Mesenchymal stem cell (in vitro differentiated cells and primary cell): Measurements from ENCODE around the gene VDAC2. TPM values are rescaled to one million over a fixed set of nuclear protein-coding genes. Genes with fewer than 3 reads are reported as not detected.

Experiments
- DNase-seq: peaks from one replicate; pipeline ENCODE4 v3.0.0-alpha.2; 2013
- H2AFZ ChIP-seq: one replicate; pipeline ENCODE4 v1.6.1; 2013; ENCODE audit warnings: low read depth, mild to moderate bottlenecking, control low read depth, inconsistent platforms, low read length, moderate library complexity
- H2AK5ac ChIP-seq: 2 replicates; pipeline ENCODE4 v1.6.1; 2013; ENCODE audit warnings: low read length, moderate library complexity, mild to moderate bottlenecking, inconsistent platforms; ENCODE audit not compliant: severe bottlenecking
- H2BK120ac ChIP-seq: one replicate; pipeline ENCODE4 v1.6.1; 2013; ENCODE audit warnings: low read depth, mild to moderate bottlenecking, inconsistent platforms, low read length, moderate library complexity
- H2BK12ac ChIP-seq, 2 experiments: one replicate each; pipeline ENCODE4 v1.6.1; 2013; ENCODE audit warnings: inconsistent platforms in 2 of 2, low read length in 2 of 2, mild to moderate bottlenecking in 2 of 2, moderate library complexity in 2 of 2, control low read depth in 1 of 2
- H2BK15ac ChIP-seq: one replicate; pipeline ENCODE4 v1.6.1; 2013; ENCODE audit warnings: mild to moderate bottlenecking, low read depth, inconsistent platforms; ENCODE audit not compliant: poor library complexity, severe bottlenecking
- H2BK5ac ChIP-seq: 2 replicates; pipeline ENCODE4 v1.6.1; 2013; ENCODE audit warnings: low read depth, mild to moderate bottlenecking, low read length, control low read depth, inconsistent platforms; ENCODE audit not compliant: poor library complexity, severe bottlenecking
- H3K14ac ChIP-seq, 2 experiments: one replicate each; pipeline ENCODE4 v1.6.1; 2013; ENCODE audit warnings: inconsistent platforms in 2 of 2, low read length in 2 of 2, control low read depth in 1 of 2, mild to moderate bottlenecking in 1 of 2, moderate library complexity in 1 of 2
- H3K18ac ChIP-seq, 2 experiments: one replicate each; pipeline ENCODE4 v1.6.1; 2013; ENCODE audit warnings: inconsistent platforms in 2 of 2, low read length in 2 of 2, control low read depth in 1 of 2, low read depth in 1 of 2, mild to moderate bottlenecking in 1 of 2
- H3K23ac ChIP-seq, 2 experiments: one replicate each; pipeline ENCODE4 v1.6.1; 2013; ENCODE audit warnings: inconsistent platforms in 2 of 2, low read length in 2 of 2, mild to moderate bottlenecking in 2 of 2, moderate library complexity in 2 of 2, control low read depth in 1 of 2
- H3K27ac ChIP-seq: 2 replicates; pipeline ENCODE4 v1.5.1; 2013; ENCODE audit warnings: mild to moderate bottlenecking, moderate library complexity, low read length, control low read depth, inconsistent platforms; ENCODE audit not compliant: poor library complexity, severe bottlenecking
- H3K27me3 ChIP-seq, 2 experiments: 2 replicates each; pipeline versions ENCODE4 v1.6.1 to v1.7.0; 2013; ENCODE audit warnings: low read length in 2 of 2, mild to moderate bottlenecking in 2 of 2, moderate library complexity in 2 of 2, control low read depth in 1 of 2, inconsistent platforms in 1 of 2; ENCODE audit not compliant: control insufficient read depth in 1 of 2, insufficient read depth in 1 of 2
- H3K36me3 ChIP-seq, 2 experiments: 2 replicates each; pipeline versions ENCODE4 v1.6.1 to v1.7.0; 2013; ENCODE audit warnings: low read length in 2 of 2, control low read depth in 1 of 2, inconsistent platforms in 1 of 2, low read depth in 1 of 2, mild to moderate bottlenecking in 1 of 2; ENCODE audit not compliant: insufficient read depth in 2 of 2, control insufficient read depth in 1 of 2
- H3K4ac ChIP-seq, 2 experiments: one replicate each; pipeline ENCODE4 v1.6.1; 2013; ENCODE audit warnings: inconsistent platforms in 2 of 2, low read length in 2 of 2, mild to moderate bottlenecking in 2 of 2, moderate library complexity in 2 of 2, control low read depth in 1 of 2, low read depth in 1 of 2
- H3K4me1 ChIP-seq: 2 replicates; pipeline ENCODE4 v1.6.1; 2013; ENCODE audit warnings: low read depth, low read length, control low read depth; ENCODE audit not compliant: control insufficient read depth, insufficient read depth
- H3K4me2 ChIP-seq: 2 replicates; pipeline ENCODE4 v1.6.1; 2013; ENCODE audit warnings: low read length, mild to moderate bottlenecking, inconsistent platforms; ENCODE audit not compliant: poor library complexity, severe bottlenecking
- H3K4me3 ChIP-seq, 2 experiments: 2 replicates each; pipeline versions ENCODE4 v1.5.1 to v1.7.0; 2013; ENCODE audit warnings: low read length in 2 of 2, mild to moderate bottlenecking in 2 of 2, control low read depth in 1 of 2, low read depth in 1 of 2; ENCODE audit not compliant: insufficient read depth in 1 of 2
- H3K79me1 ChIP-seq: replicated peaks from 2 replicates; pipeline ENCODE4 v1.6.1; 2013; ENCODE audit warnings: mild to moderate bottlenecking, control low read depth, low read length, inconsistent platforms; ENCODE audit not compliant: poor library complexity, severe bottlenecking
- H3K9ac ChIP-seq: 2 replicates; pipeline ENCODE4 v1.7.0; 2013; ENCODE audit warnings: mild to moderate bottlenecking, low read length, moderate library complexity
- H3K9me3 ChIP-seq: 2 replicates; pipeline ENCODE4 v1.7.0; 2013; ENCODE audit warnings: mild to moderate bottlenecking, low read length; ENCODE audit not compliant: control insufficient read depth
- H4K8ac ChIP-seq: one replicate; pipeline ENCODE4 v1.6.1; 2013; ENCODE audit warnings: inconsistent platforms, mild to moderate bottlenecking, low read length, moderate library complexity
- H4K91ac ChIP-seq: one replicate; pipeline ENCODE4 v1.6.1; 2013; ENCODE audit warnings: mild to moderate bottlenecking, low read length, inconsistent platforms
- WGBS: methylation state at CpG from one replicate; pipeline ENCODE4 v1.1.7; 2013; ENCODE audit warnings: mixed read lengths; 5-methylcytosine and 5-hydroxymethylcytosine counted together
- polyA plus RNA-seq, 2 experiments: library from polyadenylated mRNA; stranded (reverse); fragments of 200-250 nt; gene quantifications; one replicate each; pipeline ENCODE4 v1.2.3, GENCODE V29; 2013

VDAC2 gene
- 152 TPM for polyA plus RNA-seq (2013, experiment 1 of 2)
- polyA plus RNA-seq (2013, experiment 2 of 2): 153 TPM

- H3K4me3 ChIP-seq: peak within 1 kb of the TSS; percentile 97 to 98
- H4K8ac ChIP-seq: peak within 1 kb of the TSS; percentile 100
- H2BK12ac ChIP-seq: peak within 1 kb of the TSS; percentile 92 to 100
- no peaks in the 10 kb centered on the region for H3K79me1 ChIP-seq
- peak within 1 kb of the TSS; percentile 100 for H2BK5ac ChIP-seq
- peak within 1 kb of the TSS; percentile 85 for H2AFZ ChIP-seq
- H3K36me3 ChIP-seq: peaks cover 15 to 37% of the 10 kb centered on the region in 2 experiments
- DNase-seq: peak; percentile 86
- H3K27ac ChIP-seq: peak within 1 kb of the TSS; percentile 98
- under 1% methylated on average over 79 of the region's 80 CpGs for WGBS
- peak within 1 kb of the TSS; percentile 57 to 99 for H3K14ac ChIP-seq
- H3K4me1 ChIP-seq: peaks cover 14% of the 10 kb centered on the region
- no peaks in the 10 kb centered on the region for H3K9me3 ChIP-seq
- H2AK5ac ChIP-seq: peak within 1 kb of the TSS; percentile 94
- H3K18ac ChIP-seq: peak within 1 kb of the TSS; percentile 100
- peak within 1 kb of the TSS; percentile 100 for H2BK15ac ChIP-seq
- H3K4me2 ChIP-seq: peak within 1 kb of the TSS; percentile 95
- H3K27me3 ChIP-seq: no peaks in the 10 kb centered on the region
- peak within 1 kb of the TSS; percentile 100 for H3K9ac ChIP-seq
- peak within 1 kb of the TSS; percentile 100 for H4K91ac ChIP-seq
- H3K23ac ChIP-seq: peak within 1 kb of the TSS; percentile 64 to 71
- H3K4ac ChIP-seq: peak within 1 kb of the TSS; percentile 99 to 100
- H2BK120ac ChIP-seq: peak within 1 kb of the TSS; percentile 100
These were observed at the start of gene VDAC2 for GRCh38 chr10:75210282-75211006. VDAC2 (plus strand) TSS chr10:75210796; CDS start chr10:75211159, 363 bp downstream.

- no peak overlapping the region for H2BK120ac ChIP-seq
- no peaks in the 10 kb centered on the region for H3K9me3 ChIP-seq
- H3K4me3 ChIP-seq: no peak overlapping the region
- H2AK5ac ChIP-seq: no peak overlapping the region
- no peak overlapping the region for H3K27ac ChIP-seq
- no peak overlapping the region for H2BK12ac ChIP-seq
- H2AFZ ChIP-seq: no peak overlapping the region
- no peak overlapping the region for H4K91ac ChIP-seq
- H3K4me1 ChIP-seq: no peaks in the 10 kb centered on the region
- no peak overlapping the region for H2BK5ac ChIP-seq
- H2BK15ac ChIP-seq: no peak overlapping the region
- WGBS: no CpG with 5 or more reads among the region's 2 CpGs
- no peak overlapping the region for H3K18ac ChIP-seq
- no peak overlapping the region for H3K9ac ChIP-seq
- H3K27me3 ChIP-seq: no peaks in the 10 kb centered on the region
- no peak overlapping the region for H3K4ac ChIP-seq
- peaks cover 30% of the 10 kb centered on the region for H3K79me1 ChIP-seq
- H3K36me3 ChIP-seq: peaks cover 5 to 40% of the 10 kb centered on the region in 2 experiments
- DNase-seq: no peak
- H3K14ac ChIP-seq: no peak overlapping the region
- H3K4me2 ChIP-seq: no peak overlapping the region
- H4K8ac ChIP-seq: no peak overlapping the region
- no peak overlapping the region for H3K23ac ChIP-seq
These were observed 44.6 kb upstream of the VDAC2 start for GRCh38 chr10:75165684-75166622.

- Histone ChIP-seq H2BK12ac (no peak overlapping the region), H2BK120ac (no peak overlapping the region), H3K14ac (no peak overlapping the region), H2BK15ac (no peak overlapping the region), H3K79me1 (peaks cover 26% of the 10 kb centered on the region), H2AFZ (no peak overlapping the region), H3K18ac (no peak overlapping the region), H4K8ac (no peak overlapping the region), H2AK5ac (no peak overlapping the region), H4K91ac (no peak overlapping the region), H3K4ac (no peak overlapping the region), H3K4me3 (no peak overlapping the region), H2BK5ac (no peak overlapping the region), H3K36me3 (peaks cover 5 to 40% of the 10 kb centered on the region in 2 experiments), H3K27me3 (no peaks in the 10 kb centered on the region), H3K9ac (no peak overlapping the region), H3K4me1 (no peaks in the 10 kb centered on the region), H3K4me2 (no peak overlapping the region), H3K9me3 (no peaks in the 10 kb centered on the region), H3K27ac (no peak overlapping the region), H3K23ac (no peak overlapping the region)
- WGBS: no CpG with 5 or more reads among the region's 1 CpG
- DNase-seq: no peak
These were observed 44.0 kb upstream of the VDAC2 start for GRCh38 chr10:75166623-75166972.

GRCh38 chr10:75168275-75168674 is 42.3 kb upstream of the VDAC2 start:
- Histone ChIP-seq H2AK5ac (no peak overlapping the region), H3K9ac (no peak overlapping the region), H4K91ac (no peak overlapping the region), H3K27me3 (no peaks in the 10 kb centered on the region), H3K79me1 (peaks cover 30% of the 10 kb centered on the region), H3K36me3 (peaks cover 9 to 50% of the 10 kb centered on the region in 2 experiments), H3K23ac (no peak overlapping the region), H2BK15ac (no peak overlapping the region), H3K4me1 (peaks cover 3% of the 10 kb centered on the region), H3K27ac (no peak overlapping the region), H2BK5ac (no peak overlapping the region), H2BK12ac (no peak overlapping the region), H2AFZ (no peak overlapping the region), H3K18ac (no peak overlapping the region), H2BK120ac (no peak overlapping the region), H3K4me3 (no peak overlapping the region), H3K9me3 (no peaks in the 10 kb centered on the region), H3K4me2 (no peak overlapping the region), H3K4ac (no peak overlapping the region), H4K8ac (no peak overlapping the region), H3K14ac (no peak overlapping the region)
- DNase-seq: no peak
- WGBS: 98% methylated on average over 5 of the region's 6 CpGs
